Testis (tissue), 3 donors: ENCODE results near the gene FLYWCH1. TPM values are rescaled to one million over a fixed set of nuclear protein-coding genes. Genes with fewer than 3 reads are reported as not detected.
A peak's percentile ranks its signal among the peaks of the same experiment; 100 is the strongest.

Experiments
- DNase-seq: peaks from one replicate; pipeline ENCODE4 v3.0.0-alpha.2; 2019
- H3K27ac ChIP-seq, 2 donors: fragments of 200-600 bp; sonication (generic); one replicate each; pipeline ENCODE4 v1.5.1; 2019
- H3K27me3 ChIP-seq: fragments of 200-600 bp; sonication (generic); one replicate; pipeline ENCODE4 v1.5.1; 2019
- H3K36me3 ChIP-seq: fragments of 200-600 bp; sonication (generic); one replicate; pipeline ENCODE4 v1.5.1; 2017; ENCODE audit warnings: low read depth; ENCODE audit errors: missing control alignments
- H3K4me1 ChIP-seq: fragments of 200-600 bp; sonication (generic); one replicate; pipeline ENCODE4 v1.5.1; 2019
- H3K4me3 ChIP-seq, 2 donors: fragments of 200-600 bp; sonication (generic); one replicate each; pipeline ENCODE4 v1.5.1; 2017 to 2019
- H3K9me3 ChIP-seq: fragments of 200-600 bp; sonication (generic); one replicate; pipeline ENCODE4 v1.5.1; 2017
- CTCF ChIP-seq, 3 experiments: fragments of 450-650 bp in 2 of 3; fragments of 200-600 bp in 1 of 3; sonication (generic) in 1 of 3; IDR thresholded peaks; one replicate each; pipeline ENCODE4 v1.5.1; 2016 to 2019; ENCODE audit warnings: antibody characterized with exemption in 3 of 3, mild to moderate bottlenecking in 2 of 3, moderate library complexity in 1 of 3
- POLR2A ChIP-seq: fragments of 450-650 bp; IDR thresholded peaks from one replicate; pipeline ENCODE4 v1.6.1; 2017; ENCODE audit warnings: antibody characterized with exemption, mild to moderate bottlenecking, moderate library complexity
- WGBS, 2 donors: methylation state at CpG; one replicate each; pipeline ENCODE4 v1.1.5; 2018; 5-methylcytosine and 5-hydroxymethylcytosine counted together
- intact Hi-C: fragments of 100-400 bp; cut with DNase I; formaldehyde crosslinking; loops from one replicate; pipeline ENCODE4 v1.15.1; 2023; ENCODE audit warnings: low total_unique reads
- polyA plus RNA-seq: library from polyadenylated mRNA; stranded (reverse); fragments of 350-450 nt; fragmentation: Illumina TruSeq; extraction: RNeasy Lipid Tissue Mini Kit (QIAGEN cat#74804); gene quantifications from one replicate; pipeline ENCODE4 v1.2.3, GENCODE V29; 2014; ENCODE audit warnings: low read depth, low replicate concordance; ENCODE audit not compliant: insufficient read depth
- total RNA-seq, 2 donors: library from RNA; depleted of rRNA; stranded (reverse); fragments of >200 nt; gene quantifications; one replicate each; pipeline ENCODE4 v1.2.3, GENCODE V29; 2016

Gene FLYWCH1
- total and polyA plus RNA-seq, 3 donors from 2014 or later: 12.5 to 31.0 (median 26.7) TPM

GRCh38 chr16:2966808-2967191 lies 55.1 kb downstream of the FLYWCH1 start:
- WGBS, 2 donors: 0% methylated on average over 12 of the region's 46 CpGs; no CpG with 5 or more reads in 1 of the 2 donors
- intact Hi-C loops: no loop called here
- H3K4me3 ChIP-seq: peak overlapping the region in 1 of 2 donors; percentile 15
- no peaks in the 10 kb centered on the region for H3K27me3 ChIP-seq
- peaks cover 29% of the 10 kb centered on the region for H3K4me1 ChIP-seq
- TF ChIP-seq CTCF (IDR thresholded peaks at IDR 0.05) (no peak), POLR2A (no peak)
- H3K27ac ChIP-seq: no peak overlapping the region
- H3K9me3 ChIP-seq: no peaks in the 10 kb centered on the region
- DNase-seq: no peak
- no peaks in the 10 kb centered on the region for H3K36me3 ChIP-seq

GRCh38 chr16:2967211-2967631 lies 55.5 kb downstream of the FLYWCH1 start:
- WGBS, 2 donors: 17 to 20% methylated on average over 2 to 20 of the region's 51 CpGs
- no peak overlapping the region for H3K27ac ChIP-seq
- peak overlapping the region in 1 of 2 donors; percentile 15 for H3K4me3 ChIP-seq
- peaks cover 29% of the 10 kb centered on the region for H3K4me1 ChIP-seq
- no peaks in the 10 kb centered on the region for H3K27me3 ChIP-seq
- no peaks in the 10 kb centered on the region for H3K9me3 ChIP-seq
- no peaks in the 10 kb centered on the region for H3K36me3 ChIP-seq
- no peak for TF ChIP-seq POLR2A
- TF ChIP-seq CTCF (IDR thresholded peaks at IDR 0.05): no peak
- no peak for DNase-seq
- intact Hi-C loops: no loop called here

- H3K4me1 ChIP-seq: peaks cover 29% of the 10 kb centered on the region
- no peak for TF ChIP-seq POLR2A
- TF ChIP-seq CTCF (IDR thresholded peaks at IDR 0.05): no peak
- no peaks in the 10 kb centered on the region for H3K27me3 ChIP-seq
- H3K27ac ChIP-seq: no peak overlapping the region
- DNase-seq: no peak
- H3K9me3 ChIP-seq: no peaks in the 10 kb centered on the region
- H3K36me3 ChIP-seq: no peaks in the 10 kb centered on the region
- H3K4me3 ChIP-seq: no peak overlapping the region
- WGBS, 2 donors: 43 to 80% methylated on average over 1 to 33 of the region's 33 CpGs
- intact Hi-C loops: no loop called here
Observed at GRCh38 chr16:2967721-2968161, 56.0 kb downstream of the FLYWCH1 start.

- Histone ChIP-seq H3K27me3 (no peaks in the 10 kb centered on the region), H3K36me3 (no peaks in the 10 kb centered on the region), H3K4me1 (peaks cover 24% of the 10 kb centered on the region), H3K27ac (no peak overlapping the region), H3K9me3 (no peaks in the 10 kb centered on the region), H3K4me3 (peak overlapping the region; percentile 56 to 58)
- no peak for DNase-seq
- 9 to 10% methylated on average over 18 of the region's 18 CpGs for WGBS, 2 donors
- intact Hi-C loops: no loop called here
- TF ChIP-seq CTCF (IDR thresholded peaks at IDR 0.05) (no peak), POLR2A (no peak)
Observed at GRCh38 chr16:2968368-2968737, 56.6 kb downstream of the FLYWCH1 start.
